ENCODE results near the gene CIAO3.

GRCh38 chr16:727291-727977, 13.4 kb downstream of the CIAO3 start:
- no peak for TF ChIP-seq LEF1 (IDR thresholded peaks at IDR 0.05; ENCODE audit: borderline replicate concordance)
- no peak for TF ChIP-seq CTBP1 (IDR thresholded peaks at IDR 0.05; ENCODE audit: borderline replicate concordance)
- no peak for TF ChIP-seq NFRKB (IDR thresholded peaks at IDR 0.05)
- no peak for TF ChIP-seq SP1 (IDR thresholded peaks at IDR 0.05)
